GM21390 (cell line): ENCODE results near the gene HPSE2.

Experiments used
- ATAC-seq: cut with Tn5 transposase; IDR thresholded peaks from one replicate; pipeline ENCODE4 v1.9.1; 2021; ENCODE audit not compliant: unreplicated experiment

The HPSE2 gene

GRCh38 chr10:98855403-98856189 lies 380.1 kb downstream of the HPSE2 start:
- peak; percentile 72 for ATAC-seq

GRCh38 chr10:98852686-98853085 lies 383.0 kb downstream of the HPSE2 start:
- no peak for ATAC-seq

- no peak for ATAC-seq
Observed at GRCh38 chr10:98848361-98848760, 387.3 kb downstream of the HPSE2 start.

GRCh38 chr10:98846787-98847186 lies 388.9 kb downstream of the HPSE2 start:
- ATAC-seq, result no peak

- ATAC-seq, result no peak
Observed at GRCh38 chr10:98833542-98833941, 402.1 kb downstream of the HPSE2 start.

GRCh38 chr10:98832738-98833137 lies 402.9 kb downstream of the HPSE2 start:
- no peak for ATAC-seq

- ATAC-seq, result no peak
Observed at GRCh38 chr10:98832196-98832595, 403.5 kb downstream of the HPSE2 start.

GRCh38 chr10:98831391-98831790 lies 404.3 kb downstream of the HPSE2 start:
- ATAC-seq, result no peak

- no peak for ATAC-seq
Observed at GRCh38 chr10:98825741-98826140, 409.9 kb downstream of the HPSE2 start.

- no peak for ATAC-seq
Observed at GRCh38 chr10:98817396-98817795, 418.3 kb downstream of the HPSE2 start.

- ATAC-seq, result no peak
Observed at GRCh38 chr10:98815039-98815885, 420.4 kb downstream of the HPSE2 start.

GRCh38 chr10:98814470-98814869 lies 421.2 kb downstream of the HPSE2 start:
- ATAC-seq, result no peak

- no peak for ATAC-seq
Observed at GRCh38 chr10:98808282-98808892, 427.3 kb downstream of the HPSE2 start.

GRCh38 chr10:98800263-98800662 lies 435.4 kb downstream of the HPSE2 start:
- ATAC-seq, result no peak

- no peak for ATAC-seq
Observed at GRCh38 chr10:98795467-98795866, 440.2 kb downstream of the HPSE2 start.

GRCh38 chr10:98790817-98791216 lies 444.8 kb downstream of the HPSE2 start:
- ATAC-seq, result no peak

- ATAC-seq, result no peak
Observed at GRCh38 chr10:98778277-98778759, 457.3 kb downstream of the HPSE2 start.

- ATAC-seq, result no peak
Observed at GRCh38 chr10:98758463-98758862, 477.2 kb downstream of the HPSE2 start.

- no peak for ATAC-seq
Observed at GRCh38 chr10:98748298-98748697, 487.4 kb downstream of the HPSE2 start.

- ATAC-seq, result no peak
Observed at GRCh38 chr10:98745645-98746044, 490.0 kb downstream of the HPSE2 start.

- ATAC-seq, result no peak
Observed at GRCh38 chr10:98720551-98720950, 515.1 kb downstream of the HPSE2 start.

- no peak for ATAC-seq
Observed at GRCh38 chr10:98713586-98713985, 522.1 kb downstream of the HPSE2 start.
